HL-60/S4 treated with phorbol 12-myristate 13-acetate at 8.2 ng/mL for 4 days and 3 days (cell line): Measurements from ENCODE around the gene PTPRH.

Source experiments
- in situ Hi-C: fragments of 300-500 bp; cut with MboI; formaldehyde crosslinking; loops from 2 replicates; pipeline ENCODE4 v1.15.0; 2022; ENCODE audit warnings: low sequenced_read_pairs

PTPRH gene

DNA sequence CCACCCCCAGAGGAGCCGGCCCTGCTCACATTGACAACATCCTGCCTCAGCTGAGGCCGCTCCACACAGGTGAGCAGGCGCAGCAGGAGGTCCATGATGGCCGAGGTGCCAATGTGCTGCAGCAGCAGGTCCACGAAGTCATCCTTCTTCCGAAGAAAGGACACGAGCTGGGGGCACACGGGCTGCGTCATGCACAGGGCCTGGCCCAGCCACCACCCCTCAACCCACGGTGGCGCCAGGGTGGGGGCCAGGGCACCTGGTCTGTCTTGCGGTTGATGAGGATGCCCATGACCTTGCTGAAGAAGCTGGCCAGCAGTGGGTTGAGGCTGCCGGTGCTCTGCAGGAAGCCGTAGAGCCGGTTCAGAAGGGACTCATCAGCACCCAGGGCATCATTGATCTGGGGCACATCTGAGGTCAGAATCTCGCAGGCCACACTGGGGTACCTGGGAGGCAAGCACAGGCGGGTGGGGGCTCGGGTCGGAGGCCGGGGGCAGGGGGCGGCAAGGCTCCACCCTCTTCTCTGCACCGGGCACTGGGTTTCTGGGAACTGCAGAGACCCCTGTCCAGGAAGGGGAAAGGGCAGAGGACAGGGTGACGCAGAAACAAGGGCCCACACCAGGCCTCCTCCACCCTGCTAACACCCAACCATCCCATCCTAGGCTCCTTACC, 36.1 kb upstream of the PTPRH start:
- in situ Hi-C loops, result no loop called here

DNA sequence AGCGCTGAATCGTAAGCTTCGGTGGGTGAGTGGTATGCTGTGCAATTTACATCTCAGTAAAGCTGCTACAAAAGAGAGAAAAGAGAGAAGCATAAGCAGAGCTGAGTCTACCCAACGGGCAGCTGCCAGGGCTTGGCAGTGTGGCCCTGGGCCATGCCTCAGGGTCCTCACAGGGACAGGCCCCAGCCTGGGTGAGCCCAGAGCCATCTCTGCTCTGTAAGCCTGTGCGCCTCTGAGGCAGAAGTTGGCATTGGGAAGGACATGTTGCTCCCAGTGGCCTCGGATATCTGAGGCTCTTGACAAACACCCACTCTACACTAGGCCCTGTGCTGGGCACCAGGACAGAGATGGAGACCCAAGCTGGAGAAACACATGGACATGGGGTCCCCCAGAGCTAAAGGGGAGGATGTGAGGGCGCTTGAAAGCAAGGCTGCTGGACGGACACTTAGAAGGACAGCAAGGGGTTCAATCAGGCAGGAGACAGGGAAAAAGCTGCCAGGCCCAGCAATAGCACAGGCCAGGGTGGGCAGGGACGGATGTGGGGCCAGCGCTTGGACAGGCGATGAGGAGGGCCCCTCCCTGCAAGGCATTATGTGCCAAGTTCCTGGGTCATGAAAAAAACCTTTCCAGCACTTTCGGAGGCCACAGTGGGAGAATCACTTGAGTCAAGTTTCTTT, 34.8 kb upstream of the PTPRH start:
- in situ Hi-C loops, result no loop called here

DNA sequence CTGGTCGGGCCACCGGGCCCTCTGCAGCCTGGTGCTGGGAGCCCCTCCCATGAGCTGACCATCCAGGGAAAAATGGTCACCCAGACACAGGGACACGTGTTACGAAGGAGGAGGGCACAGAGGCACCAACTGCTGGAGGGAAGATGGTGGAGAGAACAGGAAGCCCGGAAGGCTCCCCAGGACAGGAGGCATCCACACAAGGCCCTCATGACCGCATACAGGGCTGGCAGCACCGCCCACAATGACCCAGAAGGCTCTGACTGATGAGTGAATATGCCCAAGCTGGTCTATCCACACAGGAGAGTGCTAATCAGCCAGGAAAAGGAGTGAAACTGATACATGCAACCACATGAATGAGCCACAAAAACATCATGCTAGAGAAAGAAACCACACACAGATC, 33.2 kb upstream of the PTPRH start:
- in situ Hi-C loops, result no loop called here

- in situ Hi-C loops, result no loop called here
Observed at GRCh38 chr19:55241935-55242464, 32.7 kb upstream of the PTPRH start.

- in situ Hi-C loops, result no loop called here
Observed at GRCh38 chr19:55241143-55241934, 32.0 kb upstream of the PTPRH start.

DNA sequence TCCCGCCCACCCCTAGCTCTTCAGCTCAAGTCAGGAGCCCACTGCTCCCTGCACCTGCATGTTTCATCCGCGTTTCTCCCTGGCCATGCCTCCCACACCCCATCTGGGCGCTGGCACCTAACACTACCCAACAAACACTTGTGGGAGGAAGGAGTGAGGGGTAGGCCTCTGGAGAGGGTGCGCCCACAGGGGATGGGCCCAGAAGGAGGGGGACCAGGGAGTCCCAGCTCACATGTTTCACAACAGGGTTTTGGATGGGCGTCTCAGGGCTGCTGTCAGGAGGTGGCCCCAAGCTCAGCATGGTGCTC, 31.4 kb upstream of the PTPRH start:
- in situ Hi-C loops, result no loop called here

DNA sequence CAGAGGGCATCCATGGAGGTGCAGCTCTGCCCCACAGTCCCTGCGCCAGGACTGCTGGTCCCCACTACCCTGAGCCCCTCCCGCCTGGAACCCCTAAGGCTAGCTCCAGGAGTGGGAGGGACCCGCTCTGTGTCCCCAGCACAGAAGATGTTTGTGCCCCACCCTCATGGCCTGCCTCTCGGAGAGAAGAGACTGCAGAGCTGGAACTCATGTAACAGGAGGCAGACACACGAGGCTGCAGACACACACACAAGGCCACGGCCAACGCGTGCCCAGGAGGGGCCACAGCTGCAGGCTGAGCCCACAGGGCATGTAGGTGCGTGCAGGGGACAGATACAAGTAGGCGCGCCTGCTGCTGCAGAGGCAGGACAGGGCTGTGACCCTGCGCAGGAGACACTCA, 29.7 kb upstream of the PTPRH start:
- in situ Hi-C loops, result no loop called here

DNA sequence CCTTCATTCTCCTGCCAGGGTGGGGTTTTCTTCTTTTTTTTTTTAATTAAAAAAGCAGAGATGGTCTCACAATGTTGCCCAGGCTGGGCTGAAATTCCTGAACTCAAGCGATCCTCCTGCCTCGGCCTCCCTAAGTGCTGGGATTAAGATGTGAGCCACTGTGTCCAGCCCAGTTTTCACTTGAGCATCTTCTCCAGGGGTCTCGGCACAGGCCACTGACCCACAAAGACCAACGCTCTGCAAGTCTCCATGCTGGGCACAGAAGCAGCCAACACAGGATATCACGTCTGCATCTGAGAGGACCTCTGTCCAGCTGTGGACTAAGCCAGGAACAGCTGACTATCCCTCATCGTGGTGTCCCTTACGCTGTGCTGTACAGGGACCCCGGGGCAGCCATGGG, 28.7 kb upstream of the PTPRH start:
- in situ Hi-C loops, result no loop called here

DNA sequence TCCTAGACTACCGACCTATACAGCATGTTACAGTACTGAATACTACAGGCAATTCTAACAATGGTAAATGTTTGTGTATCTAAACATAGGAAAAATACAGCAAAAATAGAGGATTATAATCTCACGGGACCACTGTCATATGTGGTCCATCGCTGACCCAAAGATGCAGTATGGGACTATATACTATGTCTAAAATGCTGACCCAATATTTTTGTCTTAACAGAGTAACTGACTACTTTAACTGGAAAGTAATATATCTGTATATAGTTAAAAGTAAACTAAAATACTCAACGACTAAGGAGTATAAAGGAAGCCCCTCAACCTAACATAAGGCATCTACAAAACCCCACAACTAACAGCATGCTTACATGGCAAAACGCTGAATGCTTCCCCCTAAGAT, 23.7 kb upstream of the PTPRH start:
- in situ Hi-C loops, result no loop called here

DNA sequence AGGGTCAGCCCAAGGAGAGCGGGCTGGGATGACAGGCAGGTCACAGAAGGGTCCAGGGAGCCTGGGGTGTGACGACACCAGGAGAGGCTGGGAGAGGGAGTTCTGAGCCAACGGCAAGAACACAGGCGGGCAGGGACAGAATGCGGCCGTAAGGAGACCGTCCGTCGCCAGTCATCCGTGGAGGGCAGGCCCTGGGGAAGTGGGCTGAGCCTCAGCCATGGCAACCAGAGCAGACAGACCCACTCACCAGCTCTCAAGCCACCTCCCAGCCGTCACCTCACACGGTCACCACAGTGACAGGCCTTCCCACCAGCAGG, 22.9 kb upstream of the PTPRH start:
- in situ Hi-C loops, result no loop called here

- in situ Hi-C loops, result no loop called here
Observed at GRCh38 chr19:55231391-55232285, 22.3 kb upstream of the PTPRH start.

GRCh38 chr19:55230780-55231179, 21.5 kb upstream of the PTPRH start:
- in situ Hi-C loops, result no loop called here

DNA sequence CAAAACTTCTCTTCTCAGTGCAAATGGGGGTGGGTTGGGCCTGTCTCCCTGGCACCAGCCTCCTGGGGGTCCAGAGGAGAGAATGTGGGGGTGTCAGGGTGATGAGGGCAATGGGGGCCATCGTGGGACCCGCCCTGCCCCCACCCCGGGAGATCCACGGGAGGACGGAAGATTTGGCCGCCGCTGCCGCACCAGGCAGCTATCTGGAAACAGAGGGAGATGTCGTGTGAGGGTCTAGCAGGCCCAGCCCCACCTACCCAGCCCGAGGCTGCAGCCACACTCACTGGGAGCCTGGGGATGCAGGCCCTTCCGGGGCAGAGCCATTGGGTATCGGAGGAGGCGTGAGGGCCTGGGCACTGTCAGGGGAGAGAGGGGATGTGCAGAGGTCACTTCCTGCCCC, 21.0 kb upstream of the PTPRH start:
- in situ Hi-C loops, result no loop called here

- in situ Hi-C loops, result no loop called here
Observed at GRCh38 chr19:55229789-55230182, 20.5 kb upstream of the PTPRH start.

DNA sequence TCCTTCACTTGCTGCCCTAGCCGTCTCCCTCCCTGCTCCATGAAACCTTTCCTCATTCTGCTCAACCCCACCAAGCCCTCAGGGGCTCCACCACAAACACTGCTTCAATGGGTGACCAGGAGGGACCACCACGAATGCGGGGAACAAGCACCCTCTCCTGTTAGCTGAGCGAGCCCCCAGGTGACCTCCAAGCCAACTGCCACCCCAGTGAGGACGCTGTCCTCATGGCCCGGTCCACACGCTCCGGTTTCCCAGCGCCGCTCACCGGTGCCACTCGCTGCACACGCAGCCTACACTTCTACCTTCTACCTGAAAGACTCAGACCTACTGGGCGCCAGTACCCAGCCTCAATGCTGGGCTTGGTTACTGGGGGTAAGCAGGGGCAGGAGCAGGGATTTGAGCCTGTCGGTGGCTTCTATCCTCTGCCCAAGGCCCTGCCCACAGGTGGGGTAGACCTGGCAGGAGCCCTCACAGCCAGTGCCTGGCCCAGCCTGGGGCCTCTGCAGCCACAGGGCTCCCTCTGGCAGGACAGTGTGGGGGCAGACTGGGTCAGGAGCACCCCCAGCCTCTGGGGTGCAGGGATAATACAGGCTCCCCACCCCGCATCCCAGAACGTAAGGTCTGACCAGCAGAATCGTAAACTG, 20.0 kb upstream of the PTPRH start:
- in situ Hi-C loops, result no loop called here

GRCh38 chr19:55228403-55229031, 19.2 kb upstream of the PTPRH start, which contains the start of gene TMEM86B:
TMEM86B (minus strand) TSS chr19:55228763; CDS start chr19:55228741, 22 bp downstream.
- in situ Hi-C loops, result no loop called here

GRCh38 chr19:55228015-55228391, 18.7 kb upstream of the PTPRH start:
- in situ Hi-C loops, result no loop called here

GRCh38 chr19:55227241-55228014, 18.1 kb upstream of the PTPRH start:
- in situ Hi-C loops, result no loop called here

- in situ Hi-C loops, result no loop called here
Observed at GRCh38 chr19:55226788-55227187, 17.5 kb upstream of the PTPRH start.
